Neural cell (in vitro differentiated cells): ENCODE measurements around the gene VSIG8. TPM values are rescaled to one million over a fixed set of nuclear protein-coding genes. Genes with fewer than 3 reads are reported as not detected.

Experiments used
- H2AFZ ChIP-seq: fragments of 200-600, 300-800 bp; sonication (generic), shearing (Covaris generic); 2 replicates; pipeline ENCODE4 v1.6.0; 2014; ENCODE audit warnings: low read depth, mild to moderate bottlenecking, antibody characterized with exemption, low read length, moderate library complexity
- H3F3A ChIP-seq: fragments of 200-600 bp; shearing (Covaris generic); 2 replicates; pipeline ENCODE4 v1.6.1; 2016; ENCODE audit warnings: mild to moderate bottlenecking, moderate library complexity, mixed read lengths, antibody characterized with exemption, low read length; ENCODE audit not compliant: insufficient read depth, poor library complexity, severe bottlenecking
- H3K27ac ChIP-seq: fragments of 200-600, 300-800 bp; sonication (generic), shearing (Covaris generic); 2 replicates; pipeline ENCODE4 v1.5.1; 2014; ENCODE audit warnings: mild to moderate bottlenecking, low read length, moderate library complexity
- H3K27me3 ChIP-seq: fragments of 300-800, 200-600 bp; sonication (generic), shearing (Covaris generic); 2 replicates; pipeline ENCODE4 v1.6.0; 2014; ENCODE audit warnings: mild to moderate bottlenecking, low read depth, low read length, moderate library complexity; ENCODE audit not compliant: insufficient read depth
- H3K36me3 ChIP-seq: fragments of 300-800, 200-600 bp; sonication (generic), shearing (Covaris generic); 2 replicates; pipeline ENCODE4 v1.5.1; 2014; ENCODE audit warnings: mild to moderate bottlenecking, antibody characterized with exemption, low read length, moderate library complexity; ENCODE audit not compliant: insufficient read depth
- H3K4me2 ChIP-seq: fragments of 300-800, 200-600 bp; sonication (generic), shearing (Covaris generic); 2 replicates; pipeline ENCODE4 v1.6.0; 2014; ENCODE audit warnings: mild to moderate bottlenecking, low read length
- H3K4me3 ChIP-seq: fragments of 300-800, 200-600 bp; sonication (generic), shearing (Covaris generic); 2 replicates; pipeline ENCODE4 v1.5.1; 2014; ENCODE audit warnings: mild to moderate bottlenecking, low read length, moderate library complexity
- H3K79me2 ChIP-seq: fragments of 200-600 bp; shearing (Covaris generic); replicated peaks from 2 replicates; pipeline ENCODE4 v1.6.0; 2014; ENCODE audit warnings: mild to moderate bottlenecking, low read length, moderate library complexity; ENCODE audit not compliant: insufficient read depth
- H3K9ac ChIP-seq: fragments of 300-800, 200-600 bp; sonication (generic), shearing (Covaris generic); 2 replicates; pipeline ENCODE4 v1.6.1; 2016; ENCODE audit warnings: mild to moderate bottlenecking, low read length, mixed read lengths
- H3K9me2 ChIP-seq: fragments of 200-600 bp; shearing (Covaris generic); 2 replicates; pipeline ENCODE4 v1.6.1; 2016; ENCODE audit warnings: mild to moderate bottlenecking, low read length, mixed read lengths; ENCODE audit not compliant: insufficient read depth
- H3K9me3 ChIP-seq: fragments of 200-600, 300-800 bp; sonication (generic), shearing (Covaris generic); 2 replicates; pipeline ENCODE4 v1.6.1; 2016; ENCODE audit warnings: mild to moderate bottlenecking, mixed run types, low read length, moderate library complexity, mixed read lengths
- H4K20me1 ChIP-seq: fragments of 200-600 bp; shearing (Covaris generic); 2 replicates; pipeline ENCODE4 v1.6.1; 2016; ENCODE audit warnings: mild to moderate bottlenecking, mixed run types; ENCODE audit not compliant: insufficient read depth
- CTCF ChIP-seq: fragments of 450-650 bp; IDR thresholded peaks from 2 replicates; pipeline ENCODE4 v1.5.1; 2014; ENCODE audit warnings: antibody characterized with exemption, mild to moderate bottlenecking, moderate library complexity; ENCODE audit not compliant: poor library complexity, severe bottlenecking
- EP300 ChIP-seq: fragments of 450-650 bp; conservative IDR thresholded peaks from 2 replicates; pipeline ENCODE4 v1.6.1; 2014; ENCODE audit warnings: antibody characterized with exemption, mild to moderate bottlenecking, moderate library complexity; ENCODE audit not compliant: poor library complexity, severe bottlenecking
- EZH2 ChIP-seq: fragments of 200-600, 300-800 bp; shearing (Covaris generic), sonication (generic); IDR thresholded peaks from 2 replicates; pipeline ENCODE4 v1.6.1; 2014; ENCODE audit warnings: antibody characterized with exemption, low read length, borderline replicate concordance, mild to moderate bottlenecking; ENCODE audit not compliant: insufficient read depth, poor library complexity, severe bottlenecking
- MXI1 ChIP-seq: fragments of 450-650 bp; conservative IDR thresholded peaks from 2 replicates; pipeline ENCODE4 v1.6.1; 2014; ENCODE audit warnings: antibody characterized with exemption, mild to moderate bottlenecking; ENCODE audit not compliant: poor library complexity, severe bottlenecking
- POLR2AphosphoS5 ChIP-seq: IDR thresholded peaks from 2 replicates; pipeline ENCODE4 v1.6.1; 2012
- RAD21 ChIP-seq: fragments of 450-650 bp; conservative IDR thresholded peaks from 2 replicates; pipeline ENCODE4 v1.6.1; 2014; ENCODE audit warnings: antibody characterized with exemption, mild to moderate bottlenecking, moderate library complexity
- REST ChIP-seq: IDR thresholded peaks from 2 replicates; pipeline ENCODE4 v1.6.1; 2012; ENCODE audit warnings: borderline replicate concordance
- SMC3 ChIP-seq: fragments of 450-650 bp; conservative IDR thresholded peaks from 2 replicates; pipeline ENCODE4 v1.6.1; 2014; ENCODE audit warnings: antibody characterized with exemption, mild to moderate bottlenecking, moderate library complexity; ENCODE audit not compliant: poor library complexity
- TAF1 ChIP-seq: IDR thresholded peaks from 2 replicates; pipeline ENCODE4 v1.6.1; 2012; ENCODE audit warnings: low read depth
- polyA plus RNA-seq: library from polyadenylated mRNA; depleted of rRNA; stranded (reverse); fragments of >200 nt; gene quantifications from 2 replicates; pipeline ENCODE4 v1.2.3, GENCODE V29; 2014

The VSIG8 gene
- polyA plus RNA-seq, 1 donor from 2014 or later: 0.37 TPM

- Histone ChIP-seq H3K27ac (no peak overlapping the region), H3K27me3 (no peaks in the 10 kb centered on the region), H3K9me3 (no peaks in the 10 kb centered on the region)
Observed at GRCh38 chr1:159902541-159902940, 40.1 kb upstream of the VSIG8 start.

GRCh38 chr1:159900755-159901360 lies 38.4 kb upstream of the VSIG8 start:
- no peak for TF ChIP-seq RAD21
- TF ChIP-seq TAF1: no peak
- no peak for TF ChIP-seq SMC3
- TF ChIP-seq CTCF: no peak
- no peak for TF ChIP-seq POLR2AphosphoS5

More at GRCh38 chr1:159902541-159902940, 40.1 kb upstream of the VSIG8 start:
- Histone ChIP-seq H3K4me3 (no peak overlapping the region), H3F3A (no peaks in the 10 kb centered on the region), H3K4me2 (no peak overlapping the region), H3K79me2 (no peaks in the 10 kb centered on the region), H3K9me2 (no peaks in the 10 kb centered on the region), H4K20me1 (no peaks in the 10 kb centered on the region), H3K9ac (no peak overlapping the region), H2AFZ (no peak overlapping the region), H3K36me3 (no peaks in the 10 kb centered on the region)
- TF ChIP-seq RAD21 (no peak), EZH2 (no peak), MXI1 (no peak), CTCF (no peak), EP300 (no peak), TAF1 (no peak), POLR2AphosphoS5 (no peak), REST (no peak), SMC3 (no peak)

More at GRCh38 chr1:159900755-159901360, 38.4 kb upstream of the VSIG8 start:
- no peak overlapping the region for H3K4me2 ChIP-seq
- H3K4me3 ChIP-seq: no peak overlapping the region
- no peak overlapping the region for H3K9ac ChIP-seq
- H3K9me2 ChIP-seq: no peaks in the 10 kb centered on the region
- no peaks in the 10 kb centered on the region for H3K27me3 ChIP-seq
- no peaks in the 10 kb centered on the region for H3F3A ChIP-seq
- no peaks in the 10 kb centered on the region for H3K36me3 ChIP-seq
- no peaks in the 10 kb centered on the region for H3K79me2 ChIP-seq
- H4K20me1 ChIP-seq: no peaks in the 10 kb centered on the region
- H3K9me3 ChIP-seq: no peaks in the 10 kb centered on the region
- no peak overlapping the region for H2AFZ ChIP-seq
- H3K27ac ChIP-seq: no peak overlapping the region
